Measurements from ENCODE around the gene ABI3BP.

The ABI3BP gene, protein sequence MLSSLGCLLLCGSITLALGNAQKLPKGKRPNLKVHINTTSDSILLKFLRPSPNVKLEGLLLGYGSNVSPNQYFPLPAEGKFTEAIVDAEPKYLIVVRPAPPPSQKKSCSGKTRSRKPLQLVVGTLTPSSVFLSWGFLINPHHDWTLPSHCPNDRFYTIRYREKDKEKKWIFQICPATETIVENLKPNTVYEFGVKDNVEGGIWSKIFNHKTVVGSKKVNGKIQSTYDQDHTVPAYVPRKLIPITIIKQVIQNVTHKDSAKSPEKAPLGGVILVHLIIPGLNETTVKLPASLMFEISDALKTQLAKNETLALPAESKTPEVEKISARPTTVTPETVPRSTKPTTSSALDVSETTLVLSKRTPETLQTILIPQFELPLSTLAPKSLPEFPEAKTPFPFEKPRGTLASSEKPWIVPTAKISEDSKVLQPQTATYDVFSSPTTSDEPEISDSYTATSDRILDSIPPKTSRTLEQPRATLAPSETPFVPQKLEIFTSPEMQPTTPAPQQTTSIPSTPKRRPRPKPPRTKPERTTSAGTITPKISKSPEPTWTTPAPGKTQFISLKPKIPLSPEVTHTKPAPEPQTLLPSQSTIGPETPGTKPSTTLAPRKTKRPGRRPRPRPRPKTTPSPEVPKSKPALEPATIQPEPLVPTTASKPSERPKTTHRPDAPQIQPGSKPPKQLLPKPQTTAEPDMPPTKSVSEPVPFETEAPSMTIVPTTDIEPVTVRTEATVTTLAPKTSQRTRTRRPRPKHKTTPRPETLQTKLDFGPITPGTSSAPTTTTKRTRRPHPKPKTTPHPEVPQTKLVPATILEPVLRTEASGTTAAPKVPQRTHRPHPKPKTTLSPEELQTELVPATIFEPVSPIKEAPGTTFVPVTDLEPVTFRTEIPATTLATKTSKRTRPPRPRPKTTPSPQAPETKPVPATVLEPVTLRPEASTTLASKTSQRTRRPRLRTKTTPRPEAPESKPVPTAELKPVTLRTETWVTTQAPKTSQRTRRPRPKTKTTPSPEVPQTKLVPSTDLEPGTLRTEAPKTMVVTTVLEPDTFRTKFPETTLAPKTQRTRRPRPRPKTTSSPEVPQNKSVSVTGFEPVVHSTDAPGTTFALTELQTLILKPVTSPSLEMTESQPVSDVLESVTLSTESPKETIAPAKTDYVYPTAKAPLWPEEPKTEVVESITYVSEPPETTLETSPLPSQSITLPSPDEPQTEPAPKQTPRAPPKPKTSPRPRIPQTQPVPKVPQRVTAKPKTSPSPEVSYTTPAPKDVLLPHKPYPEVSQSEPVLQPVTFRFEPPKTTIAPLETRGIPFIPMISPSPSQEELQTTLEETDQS (N-terminal part only)

GRCh38 chr3:100993309-100993708 lies at the start of gene ABI3BP:
ABI3BP (minus strand) TSS chr3:100993421; CDS start chr3:100993384, 37 bp downstream.
- Histone ChIP-seq H3K4me1 (ENCODE audit: control insufficient read depth in 1 of 2, insufficient read depth in 2 of 2, low read length in 2 of 2) (peaks cover 0 to 6% of the 10 kb centered on the region in 2 donors), H3K27ac (ENCODE audit: low read length) (peak within 1 kb of the TSS; percentile 52), H3K27me3 (ENCODE audit: low read depth, low read length) (no peaks in the 10 kb centered on the region), H3K36me3 (ENCODE audit: control insufficient read depth in 1 of 2, insufficient read depth in 2 of 2, low read length in 2 of 2) (no peaks in the 10 kb centered on the region), H3K4me3 (ENCODE audit: low read depth in 1 of 2, low read length in 2 of 2) (peak within 1 kb of the TSS; percentile 52 to 68), H3K9me3 (ENCODE audit: control insufficient read depth in 1 of 2, low read length in 2 of 2) (no peaks in the 10 kb centered on the region)

DNA sequence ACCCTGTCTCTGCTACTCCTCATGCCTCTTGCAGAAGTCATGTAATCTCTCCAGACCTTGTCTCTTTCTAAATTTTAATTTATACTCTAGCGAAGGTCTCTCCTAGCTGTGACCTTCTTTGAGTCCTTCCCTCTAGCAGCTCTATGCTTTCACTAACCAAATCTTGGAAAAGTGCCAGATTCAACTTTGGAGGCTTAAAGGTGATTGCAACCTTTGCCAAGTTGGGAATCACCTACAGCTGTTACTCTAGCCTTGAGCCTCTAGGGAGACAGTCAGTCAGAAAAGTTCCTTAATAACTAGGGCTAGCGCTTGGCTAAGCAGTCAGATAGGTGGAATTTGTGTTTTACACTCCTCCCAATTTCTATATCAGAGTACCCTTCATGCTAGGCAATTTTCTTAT lies 46.1 kb upstream of the ABI3BP start:
- no peaks in the 10 kb centered on the region for H3K27me3 ChIP-seq (ENCODE audit: low read depth, low read length)
- H3K27ac ChIP-seq (ENCODE audit: low read length) = no peak overlapping the region
- H3K9me3 ChIP-seq (ENCODE audit: control insufficient read depth in 1 of 2, low read length in 2 of 2) = no peaks in the 10 kb centered on the region
- no peak overlapping the region for H3K4me3 ChIP-seq (ENCODE audit: low read depth in 1 of 2, low read length in 2 of 2)
- H3K36me3 ChIP-seq (ENCODE audit: control insufficient read depth in 1 of 2, insufficient read depth in 2 of 2, low read length in 2 of 2) = no peaks in the 10 kb centered on the region
- H3K4me1 ChIP-seq (ENCODE audit: control insufficient read depth in 1 of 2, insufficient read depth in 2 of 2, low read length in 2 of 2) = no peaks in the 10 kb centered on the region

DNA sequence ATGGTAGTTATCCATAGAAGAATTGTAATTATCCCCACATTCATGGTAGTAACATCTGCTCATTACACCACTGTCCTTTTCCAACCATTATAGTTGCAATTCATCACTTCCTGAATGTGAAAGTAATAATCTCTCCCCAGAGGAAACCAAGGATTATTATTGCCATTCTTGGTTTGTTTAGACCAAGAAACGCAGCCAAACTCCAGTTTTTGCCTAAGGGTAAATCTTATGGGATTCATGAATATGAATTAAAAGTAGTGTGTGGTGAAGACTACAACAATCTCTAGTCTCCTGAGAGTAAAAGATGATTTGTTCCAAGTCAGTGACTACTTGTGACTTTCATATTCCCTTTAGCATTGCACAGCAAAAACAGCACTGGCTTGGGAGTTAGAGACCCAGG lies 45.7 kb upstream of the ABI3BP start:
- H3K27ac ChIP-seq (ENCODE audit: low read length) = no peak overlapping the region
- no peaks in the 10 kb centered on the region for H3K9me3 ChIP-seq (ENCODE audit: control insufficient read depth in 1 of 2, low read length in 2 of 2)

DNA sequence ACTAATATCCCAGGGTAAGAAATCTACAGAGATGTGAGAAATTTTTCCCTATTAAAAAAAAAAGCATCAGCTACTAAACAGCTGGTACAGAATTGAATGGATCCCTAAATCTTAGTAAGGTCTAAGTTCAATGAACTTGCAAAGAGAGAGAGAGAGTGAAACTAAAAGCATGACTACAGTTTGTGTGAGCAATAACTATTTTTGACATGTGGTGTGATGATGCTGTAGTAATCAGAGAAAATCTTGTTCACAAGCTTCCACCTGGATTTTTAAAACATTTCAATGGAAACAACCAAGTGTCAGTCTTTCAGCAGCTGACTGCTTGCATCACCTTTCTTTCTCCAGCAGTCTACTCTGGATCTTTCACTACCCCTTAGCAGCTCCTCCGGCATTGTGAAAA lies 45.2 kb upstream of the ABI3BP start:
- no peaks in the 10 kb centered on the region for H3K27me3 ChIP-seq (ENCODE audit: low read depth, low read length)
- H3K9me3 ChIP-seq (ENCODE audit: control insufficient read depth in 1 of 2, low read length in 2 of 2) = no peaks in the 10 kb centered on the region
- no peaks in the 10 kb centered on the region for H3K36me3 ChIP-seq (ENCODE audit: control insufficient read depth in 1 of 2, insufficient read depth in 2 of 2, low read length in 2 of 2)
- no peak overlapping the region for H3K27ac ChIP-seq (ENCODE audit: low read length)
- H3K4me1 ChIP-seq (ENCODE audit: control insufficient read depth in 1 of 2, insufficient read depth in 2 of 2, low read length in 2 of 2) = no peaks in the 10 kb centered on the region
- H3K4me3 ChIP-seq (ENCODE audit: low read depth in 1 of 2, low read length in 2 of 2) = no peak overlapping the region

More for the DNA sequence above, 45.7 kb upstream of the ABI3BP start:
- Histone ChIP-seq H3K4me3 (ENCODE audit: low read depth in 1 of 2, low read length in 2 of 2) (no peak overlapping the region), H3K27me3 (ENCODE audit: low read depth, low read length) (no peaks in the 10 kb centered on the region), H3K36me3 (ENCODE audit: control insufficient read depth in 1 of 2, insufficient read depth in 2 of 2, low read length in 2 of 2) (no peaks in the 10 kb centered on the region), H3K4me1 (ENCODE audit: control insufficient read depth in 1 of 2, insufficient read depth in 2 of 2, low read length in 2 of 2) (no peaks in the 10 kb centered on the region)

GRCh38 chr3:101037613-101038012 lies 44.4 kb upstream of the ABI3BP start:
- Histone ChIP-seq H3K36me3 (ENCODE audit: control insufficient read depth in 1 of 2, insufficient read depth in 2 of 2, low read length in 2 of 2) (no peaks in the 10 kb centered on the region), H3K27me3 (ENCODE audit: low read depth, low read length) (no peaks in the 10 kb centered on the region), H3K27ac (ENCODE audit: low read length) (no peak overlapping the region), H3K4me1 (ENCODE audit: control insufficient read depth in 1 of 2, insufficient read depth in 2 of 2, low read length in 2 of 2) (no peaks in the 10 kb centered on the region), H3K4me3 (ENCODE audit: low read depth in 1 of 2, low read length in 2 of 2) (no peak overlapping the region), H3K9me3 (ENCODE audit: control insufficient read depth in 1 of 2, low read length in 2 of 2) (no peaks in the 10 kb centered on the region)

- H3K4me1 ChIP-seq (ENCODE audit: control insufficient read depth in 1 of 2, insufficient read depth in 2 of 2, low read length in 2 of 2) = no peaks in the 10 kb centered on the region
- no peaks in the 10 kb centered on the region for H3K27me3 ChIP-seq (ENCODE audit: low read depth, low read length)
- no peaks in the 10 kb centered on the region for H3K36me3 ChIP-seq (ENCODE audit: control insufficient read depth in 1 of 2, insufficient read depth in 2 of 2, low read length in 2 of 2)
- no peak overlapping the region for H3K27ac ChIP-seq (ENCODE audit: low read length)
- peaks cover 0 to 2% of the 10 kb centered on the region in 2 donors for H3K9me3 ChIP-seq (ENCODE audit: control insufficient read depth in 1 of 2, low read length in 2 of 2)
- H3K4me3 ChIP-seq (ENCODE audit: low read depth in 1 of 2, low read length in 2 of 2) = no peak overlapping the region
Measured at GRCh38 chr3:101036676-101037075, 43.5 kb upstream of the ABI3BP start.

- no peak overlapping the region for H3K27ac ChIP-seq (ENCODE audit: low read length)
- H3K27me3 ChIP-seq (ENCODE audit: low read depth, low read length) = no peaks in the 10 kb centered on the region
- H3K9me3 ChIP-seq (ENCODE audit: control insufficient read depth in 1 of 2, low read length in 2 of 2) = peaks cover 0 to 2% of the 10 kb centered on the region in 2 donors
- H3K4me3 ChIP-seq (ENCODE audit: low read depth in 1 of 2, low read length in 2 of 2) = no peak overlapping the region
- no peaks in the 10 kb centered on the region for H3K36me3 ChIP-seq (ENCODE audit: control insufficient read depth in 1 of 2, insufficient read depth in 2 of 2, low read length in 2 of 2)
- no peaks in the 10 kb centered on the region for H3K4me1 ChIP-seq (ENCODE audit: control insufficient read depth in 1 of 2, insufficient read depth in 2 of 2, low read length in 2 of 2)
Measured at GRCh38 chr3:101036213-101036618, 43.0 kb upstream of the ABI3BP start.

DNA sequence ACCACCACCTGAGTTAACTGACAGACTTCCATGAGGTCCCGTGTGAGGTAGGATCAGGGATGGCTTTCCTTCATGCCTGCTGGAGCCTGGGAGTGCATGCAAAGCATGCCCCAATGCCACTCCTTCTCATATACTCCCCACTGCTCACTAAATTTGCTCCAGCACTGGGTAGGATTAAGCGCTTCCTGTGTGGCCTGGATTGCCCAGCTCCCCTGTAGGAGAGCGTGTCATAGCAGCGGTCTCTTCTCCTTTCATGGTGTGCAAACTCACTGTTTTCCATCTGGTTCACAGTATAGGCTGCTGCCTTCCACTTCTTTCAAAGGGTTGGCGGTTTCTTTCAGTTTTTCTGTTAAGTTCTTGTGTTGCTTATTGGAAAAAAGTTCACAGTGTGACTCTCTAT lies 34.1 kb upstream of the ABI3BP start:
- Histone ChIP-seq H3K27ac (ENCODE audit: low read length) (no peak overlapping the region), H3K4me3 (ENCODE audit: low read depth in 1 of 2, low read length in 2 of 2) (no peak overlapping the region), H3K36me3 (ENCODE audit: control insufficient read depth in 1 of 2, insufficient read depth in 2 of 2, low read length in 2 of 2) (no peaks in the 10 kb centered on the region), H3K27me3 (ENCODE audit: low read depth, low read length) (no peaks in the 10 kb centered on the region), H3K9me3 (ENCODE audit: control insufficient read depth in 1 of 2, low read length in 2 of 2) (peaks cover 0 to 2% of the 10 kb centered on the region in 2 donors), H3K4me1 (ENCODE audit: control insufficient read depth in 1 of 2, insufficient read depth in 2 of 2, low read length in 2 of 2) (no peaks in the 10 kb centered on the region)

DNA sequence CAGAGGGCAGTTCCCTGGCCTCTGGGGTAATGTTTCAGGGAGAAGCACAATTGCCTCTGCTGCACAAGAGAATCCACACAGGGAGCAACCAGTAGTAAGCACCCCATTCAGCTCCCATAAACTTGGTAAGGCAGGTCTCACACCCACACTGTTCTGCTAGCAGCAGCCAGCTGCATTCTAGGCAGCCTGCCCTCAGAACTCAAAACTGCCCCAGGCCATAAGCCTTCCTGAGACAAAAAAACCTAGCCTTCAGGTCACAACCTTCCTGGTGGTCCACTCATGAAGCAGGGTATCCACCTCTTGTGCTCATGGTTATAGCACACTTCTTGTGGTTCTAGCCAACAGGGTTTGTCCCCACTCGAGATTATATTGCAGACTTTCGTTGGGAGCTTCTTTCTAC lies 33.7 kb upstream of the ABI3BP start:
- Histone ChIP-seq H3K36me3 (ENCODE audit: control insufficient read depth in 1 of 2, insufficient read depth in 2 of 2, low read length in 2 of 2) (no peaks in the 10 kb centered on the region), H3K27ac (ENCODE audit: low read length) (no peak overlapping the region), H3K4me1 (ENCODE audit: control insufficient read depth in 1 of 2, insufficient read depth in 2 of 2, low read length in 2 of 2) (no peaks in the 10 kb centered on the region), H3K27me3 (ENCODE audit: low read depth, low read length) (no peaks in the 10 kb centered on the region), H3K4me3 (ENCODE audit: low read depth in 1 of 2, low read length in 2 of 2) (no peak overlapping the region), H3K9me3 (ENCODE audit: control insufficient read depth in 1 of 2, low read length in 2 of 2) (no peaks in the 10 kb centered on the region)

DNA sequence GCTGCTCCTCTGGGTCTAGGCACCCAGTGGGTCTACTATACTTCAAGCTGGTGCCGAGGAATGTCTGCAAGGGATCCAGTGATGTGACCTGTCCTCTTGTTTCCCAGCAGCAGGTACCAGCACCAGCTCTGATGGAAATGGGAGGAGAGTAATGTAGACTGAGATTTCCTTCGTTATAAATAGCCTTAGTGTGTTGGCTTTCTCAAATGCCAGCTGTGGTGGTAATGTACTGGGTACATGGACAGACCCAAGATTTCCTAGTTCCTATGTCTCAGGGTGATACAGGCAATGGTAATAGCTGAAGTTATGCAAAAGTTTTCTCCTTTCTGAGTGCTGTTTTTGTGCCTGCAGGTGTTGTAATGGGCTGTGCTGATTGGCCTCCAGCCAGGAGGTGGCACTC lies 33.0 kb upstream of the ABI3BP start:
- no peaks in the 10 kb centered on the region for H3K9me3 ChIP-seq (ENCODE audit: control insufficient read depth in 1 of 2, low read length in 2 of 2)

More for the DNA sequence above, 33.0 kb upstream of the ABI3BP start:
- no peaks in the 10 kb centered on the region for H3K4me1 ChIP-seq (ENCODE audit: control insufficient read depth in 1 of 2, insufficient read depth in 2 of 2, low read length in 2 of 2)
- no peaks in the 10 kb centered on the region for H3K36me3 ChIP-seq (ENCODE audit: control insufficient read depth in 1 of 2, insufficient read depth in 2 of 2, low read length in 2 of 2)
- no peaks in the 10 kb centered on the region for H3K27me3 ChIP-seq (ENCODE audit: low read depth, low read length)
- no peak overlapping the region for H3K4me3 ChIP-seq (ENCODE audit: low read depth in 1 of 2, low read length in 2 of 2)
- no peak overlapping the region for H3K27ac ChIP-seq (ENCODE audit: low read length)
